Activated CD4-positive, alpha-beta T cell treated with anti-CD3 and anti-CD28 coated beads, Interleukin-2, amount 10 ng/mL, durations not matched to agents 24 days and 14 days (primary cell): ENCODE results near the gene RAB34. TPM values are rescaled to one million over a fixed set of nuclear protein-coding genes. Genes with fewer than 3 reads are reported as not detected.

ENCODE experiments used
- DNase-seq: peaks from one replicate; pipeline ENCODE4 v3.0.0; 2022
- H3K27ac Mint-ChIP-seq: one replicate; pipeline ENCODE4 v1.8.0; 2022; ENCODE audit warnings: mild to moderate bottlenecking, mixed read lengths
- H3K27me3 Mint-ChIP-seq: one replicate; pipeline ENCODE4 v1.8.0; 2022; ENCODE audit warnings: mixed read lengths
- H3K36me3 Mint-ChIP-seq: one replicate; pipeline ENCODE4 v1.8.0; 2022; ENCODE audit warnings: low read depth, mild to moderate bottlenecking, mixed read lengths
- H3K4me1 Mint-ChIP-seq: one replicate; pipeline ENCODE4 v1.8.0; 2021; ENCODE audit warnings: mixed read lengths
- H3K4me3 Mint-ChIP-seq: one replicate; pipeline ENCODE4 v1.8.0; 2022; ENCODE audit warnings: mild to moderate bottlenecking, moderate library complexity, mixed read lengths
- H3K9me3 Mint-ChIP-seq: one replicate; pipeline ENCODE4 v1.8.0; 2021; ENCODE audit warnings: mixed read lengths
- intact Hi-C: fragments of 100-400 bp; cut with micrococcal nuclease; formaldehyde crosslinking; loops from one replicate; pipeline ENCODE4 v1.15.1; 2023
- total RNA-seq: library from RNA; stranded (reverse); gene quantifications from 2 replicates; pipeline ENCODE4 v1.2.3, GENCODE V29; 2022

RAB34 gene
- total RNA-seq, 1 donor from 2014 or later: 20.6 TPM

DNA sequence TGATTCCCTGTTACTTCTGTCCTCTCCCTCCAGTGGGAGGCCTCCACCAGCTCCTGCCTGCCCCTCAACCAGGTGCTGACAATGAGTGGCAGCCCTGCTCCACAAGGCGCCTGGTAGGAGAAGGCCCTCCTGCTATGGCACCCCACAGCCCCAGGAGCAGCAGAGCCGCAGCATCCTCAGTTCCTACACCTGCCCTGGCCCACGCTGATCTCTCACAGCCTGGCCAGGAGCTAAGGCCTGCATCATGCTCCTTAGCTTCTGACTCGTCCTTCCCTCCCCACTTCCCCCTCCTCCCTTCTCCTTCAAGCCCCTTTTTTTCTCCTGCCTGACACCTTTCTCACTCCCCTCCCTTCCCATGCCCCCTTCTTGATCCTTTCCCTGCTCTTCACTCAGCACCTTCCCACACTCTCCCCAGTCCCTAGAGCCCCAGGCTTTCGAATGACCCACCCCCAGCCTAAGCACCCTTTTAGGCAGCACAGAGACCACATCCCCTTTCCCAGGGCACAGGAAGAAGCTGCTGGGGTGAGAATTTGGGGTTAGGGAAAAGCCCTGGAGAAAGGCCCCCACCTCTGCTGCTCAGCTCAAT lies 12.5 kb downstream of the RAB34 start:
- Mint-ChIP-seq H3K4me3 (no peak overlapping the region), H3K36me3 (peaks cover 39% of the 10 kb centered on the region)

DNA sequence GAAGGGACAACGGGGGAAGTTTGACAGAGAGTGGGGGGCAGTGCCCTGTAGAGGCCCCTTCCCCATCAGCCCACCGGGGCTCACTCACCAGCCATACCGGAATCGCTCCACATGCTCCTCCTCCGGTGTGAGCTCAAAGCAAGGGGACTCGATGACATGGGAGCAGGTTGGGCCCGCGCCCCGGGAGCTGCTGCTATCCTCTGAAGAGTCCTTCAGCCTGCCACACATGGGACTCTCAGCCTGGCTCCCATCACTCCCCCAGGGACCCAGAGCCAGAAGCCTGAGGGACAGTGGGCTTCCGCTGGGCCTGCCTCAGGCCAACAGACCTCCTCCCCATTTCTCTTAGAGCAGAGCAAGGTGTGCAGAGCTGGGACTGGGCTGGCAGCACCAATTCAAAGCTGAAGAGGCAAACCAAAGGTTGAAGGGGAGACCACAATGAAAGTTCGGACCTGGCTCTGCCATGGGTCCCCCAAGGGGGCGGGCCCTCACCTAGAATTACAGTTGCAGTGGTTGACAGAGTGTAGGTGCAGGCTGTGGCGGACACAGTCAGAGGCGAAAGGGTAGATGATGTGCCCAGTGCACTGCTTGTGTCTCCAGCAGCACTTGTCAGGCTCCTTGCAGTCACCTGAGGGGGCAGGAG lies 13.3 kb downstream of the RAB34 start:
- intact Hi-C loops: no loop called here
- H3K27me3 Mint-ChIP-seq: no peaks in the 10 kb centered on the region
- no peak overlapping the region for H3K27ac Mint-ChIP-seq
- H3K9me3 Mint-ChIP-seq: no peaks in the 10 kb centered on the region
- H3K4me3 Mint-ChIP-seq: no peak overlapping the region
- H3K36me3 Mint-ChIP-seq: peaks cover 47% of the 10 kb centered on the region
- peak; percentile 53 for DNase-seq
- peaks cover 4% of the 10 kb centered on the region for H3K4me1 Mint-ChIP-seq

More for the DNA sequence above, 12.5 kb downstream of the RAB34 start:
- DNase-seq: no peak
- intact Hi-C loops: no loop called here
- no peaks in the 10 kb centered on the region for H3K27me3 Mint-ChIP-seq
- H3K27ac Mint-ChIP-seq: peak overlapping the region; percentile 63
- H3K4me1 Mint-ChIP-seq: peaks cover 4% of the 10 kb centered on the region
- H3K9me3 Mint-ChIP-seq: no peaks in the 10 kb centered on the region

DNA sequence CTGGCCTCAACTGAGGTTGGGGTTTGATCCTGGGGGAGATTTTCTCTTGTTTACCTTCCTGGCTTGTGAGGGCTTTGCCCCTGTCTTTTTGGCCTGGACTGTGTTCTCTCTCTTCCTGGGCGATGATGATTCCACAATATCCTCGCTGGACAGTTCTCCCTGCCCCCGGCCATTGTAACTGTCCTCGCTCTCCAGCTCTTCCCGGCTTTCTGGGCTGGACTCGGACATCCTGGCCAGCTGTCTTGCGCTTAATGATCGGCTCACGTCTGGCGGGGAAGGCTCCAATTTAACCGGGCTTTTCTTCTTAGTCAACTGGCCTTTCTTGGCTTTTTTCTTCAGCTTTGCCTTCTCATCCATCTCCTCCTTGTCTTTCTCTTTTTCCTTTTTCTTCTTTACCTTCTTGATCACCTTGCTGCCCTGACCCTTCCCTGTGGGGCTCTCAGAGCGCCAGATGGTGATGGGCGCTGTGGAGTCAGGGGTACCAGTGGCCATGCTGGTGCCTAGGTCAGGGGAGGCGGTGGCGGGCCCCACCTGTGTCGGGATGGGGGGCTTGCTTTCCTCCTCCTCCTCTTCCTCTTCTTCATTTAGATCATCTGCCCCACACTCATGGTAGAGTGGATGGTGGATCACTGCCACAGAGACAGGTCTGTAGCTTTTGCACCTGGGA lies 14.0 kb downstream of the RAB34 start:
- Mint-ChIP-seq H3K9me3 (no peaks in the 10 kb centered on the region), H3K36me3 (peaks cover 52% of the 10 kb centered on the region), H3K27me3 (no peaks in the 10 kb centered on the region), H3K4me1 (peaks cover 4% of the 10 kb centered on the region), H3K4me3 (no peak overlapping the region), H3K27ac (no peak overlapping the region)
- DNase-seq: no peak
- intact Hi-C loops: no loop called here

DNA sequence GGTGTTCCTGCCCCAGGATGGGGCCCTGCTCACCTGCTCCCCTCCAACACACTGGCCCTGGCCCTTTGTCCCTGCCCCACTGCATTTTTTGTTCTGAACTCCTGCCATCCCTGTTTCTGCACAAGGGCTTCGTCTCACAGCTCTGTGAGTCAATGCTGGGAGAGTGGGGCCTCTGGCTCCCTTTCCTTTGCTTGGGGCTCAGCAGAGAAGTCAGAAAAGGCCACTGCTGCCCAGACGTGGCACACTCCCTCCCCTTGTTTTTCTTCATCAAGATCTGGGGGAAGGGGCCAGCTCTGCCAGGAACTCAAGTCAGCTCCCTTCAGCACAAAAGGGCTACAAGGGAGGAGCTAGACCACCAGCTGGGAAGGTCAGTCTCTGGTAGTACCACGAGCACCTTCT lies 14.9 kb downstream of the RAB34 start:
- peaks cover 55% of the 10 kb centered on the region for H3K36me3 Mint-ChIP-seq
- peaks cover 7% of the 10 kb centered on the region for H3K4me1 Mint-ChIP-seq
- peak overlapping the region; percentile 62 for H3K27ac Mint-ChIP-seq
- H3K9me3 Mint-ChIP-seq: no peaks in the 10 kb centered on the region
- H3K4me3 Mint-ChIP-seq: no peak overlapping the region
- no peaks in the 10 kb centered on the region for H3K27me3 Mint-ChIP-seq
- DNase-seq: peak; percentile 52
- intact Hi-C loops: no loop called here

DNA sequence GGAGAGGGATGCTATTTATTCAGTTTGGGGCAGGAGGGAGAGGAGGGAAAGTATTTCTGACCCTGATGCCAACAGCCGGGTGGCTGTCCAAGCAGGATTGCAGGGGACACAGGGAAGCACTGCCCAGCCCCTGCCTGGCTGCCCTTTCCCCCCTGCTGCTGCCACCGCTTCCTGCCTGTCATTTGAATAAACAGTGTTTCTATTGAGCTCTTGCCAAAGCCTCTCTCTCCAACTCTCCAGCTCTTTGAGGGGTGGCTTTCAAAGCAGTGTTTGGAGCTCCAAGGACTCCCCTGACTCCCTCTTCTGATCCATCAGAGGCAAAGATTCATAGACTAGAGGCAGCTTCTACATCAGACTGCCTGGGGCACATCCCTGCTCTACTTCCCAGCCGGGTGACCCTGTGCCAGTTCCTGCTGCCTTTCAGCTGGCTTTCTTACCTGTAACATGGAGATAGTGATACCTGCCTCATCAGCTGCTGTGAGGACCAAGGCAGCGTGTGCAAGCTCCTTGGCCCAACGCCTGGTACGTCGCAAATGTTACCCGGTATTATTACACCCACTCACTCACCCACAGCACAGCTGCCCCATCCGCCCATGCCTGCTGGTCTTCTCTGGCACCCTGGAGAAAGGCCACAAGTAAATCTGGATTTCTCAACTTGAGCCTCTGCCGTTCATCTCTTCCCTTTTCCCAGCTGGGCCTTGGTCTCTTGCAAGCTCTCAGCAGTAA lies 15.5 kb downstream of the RAB34 start:
- H3K27ac Mint-ChIP-seq: peak overlapping the region; percentile 62
- no peak overlapping the region for H3K4me3 Mint-ChIP-seq
- DNase-seq: no peak
- no peaks in the 10 kb centered on the region for H3K27me3 Mint-ChIP-seq
- H3K4me1 Mint-ChIP-seq: peaks cover 7% of the 10 kb centered on the region
- H3K36me3 Mint-ChIP-seq: peaks cover 57% of the 10 kb centered on the region
- no peaks in the 10 kb centered on the region for H3K9me3 Mint-ChIP-seq
- intact Hi-C loops: no loop called here

DNA sequence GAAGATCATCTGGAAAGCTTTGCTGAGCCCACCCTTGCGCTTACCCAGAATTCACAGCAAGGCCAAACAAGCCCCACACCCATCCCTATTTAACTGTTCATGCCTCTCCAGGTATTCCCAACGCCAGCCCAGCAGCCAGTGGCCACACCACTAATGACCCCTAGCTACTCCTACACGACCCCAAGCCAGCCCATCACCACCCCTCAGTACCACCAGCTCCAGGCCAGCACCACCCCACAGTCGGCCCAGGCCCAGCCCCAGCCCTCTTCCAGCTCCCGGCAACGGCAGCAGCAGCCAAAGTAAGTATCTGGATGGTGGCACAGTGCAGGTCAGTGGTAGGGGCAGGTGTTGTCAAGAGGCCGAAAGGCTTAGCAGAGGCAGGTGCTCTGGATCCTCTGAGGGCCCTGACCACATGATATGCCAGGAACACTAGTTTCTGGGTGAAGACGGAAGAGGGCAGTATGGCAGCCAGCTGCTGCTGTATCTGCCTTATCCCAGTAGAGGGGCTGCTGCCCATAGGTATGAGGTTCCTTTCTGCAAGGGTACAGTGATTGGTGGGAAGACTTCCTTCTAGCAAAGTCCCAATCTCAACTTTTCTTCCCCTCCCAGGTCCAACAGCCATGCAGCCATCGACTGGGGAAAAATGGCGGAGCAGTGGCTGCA lies 16.7 kb downstream of the RAB34 start:
- Mint-ChIP-seq H3K9me3 (no peaks in the 10 kb centered on the region), H3K4me1 (peaks cover 7% of the 10 kb centered on the region), H3K4me3 (no peak overlapping the region), H3K36me3 (peaks cover 66% of the 10 kb centered on the region), H3K27ac (no peak overlapping the region), H3K27me3 (no peaks in the 10 kb centered on the region)
- no peak for DNase-seq
- intact Hi-C loops: no loop called here

DNA sequence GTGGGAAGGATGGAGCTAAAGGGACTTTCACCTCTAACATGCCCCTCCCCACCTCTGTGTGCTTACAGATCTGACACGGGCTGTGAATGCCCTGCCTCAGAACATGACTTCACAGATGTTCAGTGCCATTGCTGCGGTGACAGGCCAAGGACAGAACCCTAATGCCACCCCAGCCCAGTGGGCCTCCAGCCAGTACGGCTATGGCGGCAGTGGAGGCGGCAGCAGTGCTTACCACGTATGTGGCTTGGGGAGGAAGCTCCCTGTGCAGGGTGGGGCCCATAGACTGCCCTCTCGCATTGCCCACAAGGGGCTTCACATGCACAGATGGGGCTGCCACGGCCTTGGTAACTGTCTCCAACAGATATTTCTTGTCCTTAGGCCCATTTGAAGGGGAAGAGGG lies 17.4 kb downstream of the RAB34 start:
- intact Hi-C loops: no loop called here
- peaks cover 68% of the 10 kb centered on the region for H3K36me3 Mint-ChIP-seq
- no peak overlapping the region for H3K27ac Mint-ChIP-seq
- H3K9me3 Mint-ChIP-seq: no peaks in the 10 kb centered on the region
- no peak for DNase-seq
- H3K4me1 Mint-ChIP-seq: peaks cover 7% of the 10 kb centered on the region
- H3K4me3 Mint-ChIP-seq: no peak overlapping the region
- no peaks in the 10 kb centered on the region for H3K27me3 Mint-ChIP-seq

DNA sequence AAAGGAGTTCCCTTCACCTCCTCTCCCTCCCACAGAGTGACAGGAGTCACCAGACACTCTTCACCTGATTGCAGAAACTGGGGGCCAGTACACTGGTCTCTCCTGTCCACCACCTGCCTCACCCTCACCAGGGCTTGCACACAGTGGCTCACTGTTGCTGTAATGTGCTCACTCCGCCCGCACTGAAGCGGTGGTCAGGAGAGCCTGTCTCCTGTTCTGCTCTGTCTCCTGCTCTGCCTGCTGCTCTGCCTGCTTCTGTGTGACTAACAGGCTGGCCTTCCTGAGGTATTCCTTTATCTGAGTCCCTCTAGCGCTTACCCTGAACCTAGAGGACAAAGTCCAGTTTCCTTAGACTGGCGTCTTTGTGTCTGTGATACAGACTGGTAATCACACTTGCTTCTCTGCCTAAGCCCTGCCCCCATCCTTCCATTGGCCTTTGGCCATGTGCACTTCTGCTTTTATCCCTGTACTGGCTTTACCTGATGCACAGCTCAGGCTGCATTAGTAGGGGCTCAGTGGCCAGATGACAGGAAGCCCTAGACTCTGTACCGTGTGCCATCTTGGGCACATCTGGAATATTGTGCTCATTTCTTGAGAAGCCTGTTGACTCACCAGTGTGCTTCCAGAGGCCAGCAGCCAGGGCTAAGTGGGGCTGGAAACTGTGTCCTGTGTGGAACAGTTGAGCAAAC lies 19.3 kb downstream of the RAB34 start:
- no peak overlapping the region for H3K4me3 Mint-ChIP-seq
- no peaks in the 10 kb centered on the region for H3K27me3 Mint-ChIP-seq
- no peak for DNase-seq
- peaks cover 77% of the 10 kb centered on the region for H3K36me3 Mint-ChIP-seq
- intact Hi-C loops: no loop called here
- H3K4me1 Mint-ChIP-seq: peaks cover 3% of the 10 kb centered on the region
- H3K9me3 Mint-ChIP-seq: no peaks in the 10 kb centered on the region
- H3K27ac Mint-ChIP-seq: peak overlapping the region; percentile 26

DNA sequence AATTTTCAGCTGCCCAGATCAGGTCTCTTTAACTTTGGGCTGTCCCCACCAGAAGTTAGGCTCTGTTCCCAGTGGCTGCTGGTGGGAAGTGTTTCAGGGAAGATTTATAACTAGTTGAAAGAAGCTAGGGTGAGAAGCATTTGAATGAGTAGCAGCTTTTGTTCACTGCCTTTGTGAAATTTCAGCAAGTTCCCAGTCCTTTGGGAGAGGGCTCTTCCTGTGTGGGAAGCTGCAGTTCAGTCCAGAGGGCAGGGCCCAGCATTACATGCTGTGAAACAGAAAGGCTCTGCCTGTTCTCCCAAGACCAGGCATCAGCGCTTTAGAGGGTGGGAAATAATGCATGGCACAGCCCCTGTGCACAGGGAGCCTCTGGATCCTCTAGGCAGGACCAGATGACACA lies 23.8 kb downstream of the RAB34 start:
- Mint-ChIP-seq H3K4me3 (no peak overlapping the region), H3K9me3 (no peaks in the 10 kb centered on the region), H3K27me3 (no peaks in the 10 kb centered on the region), H3K27ac (no peak overlapping the region), H3K4me1 (peaks cover 3% of the 10 kb centered on the region), H3K36me3 (peaks cover 70% of the 10 kb centered on the region)
- intact Hi-C loops: no loop called here
- DNase-seq: no peak

DNA sequence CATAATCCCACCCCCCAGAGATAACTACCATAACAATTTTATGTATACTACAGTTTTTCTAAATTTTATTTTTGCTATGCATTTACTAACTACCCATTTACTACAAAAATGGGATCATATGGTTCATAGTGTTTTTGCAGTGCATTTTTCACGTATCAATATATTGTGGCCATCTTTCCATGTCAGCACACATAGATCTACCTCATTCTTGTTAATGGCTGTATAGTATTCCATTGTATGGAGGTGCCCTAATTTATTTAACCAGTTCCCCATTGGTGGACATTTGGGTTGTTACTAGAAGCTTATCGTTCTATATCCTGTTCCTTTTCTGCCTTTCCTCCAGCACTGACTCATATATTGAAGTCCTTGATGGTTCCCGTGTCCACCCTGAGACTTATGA lies 28.7 kb downstream of the RAB34 start:
- H3K4me3 Mint-ChIP-seq: no peak overlapping the region
- no peak overlapping the region for H3K27ac Mint-ChIP-seq
- intact Hi-C loops: no loop called here
- peaks cover 70% of the 10 kb centered on the region for H3K36me3 Mint-ChIP-seq
- no peaks in the 10 kb centered on the region for H3K9me3 Mint-ChIP-seq
- DNase-seq: no peak
- no peaks in the 10 kb centered on the region for H3K27me3 Mint-ChIP-seq
- no peaks in the 10 kb centered on the region for H3K4me1 Mint-ChIP-seq

DNA sequence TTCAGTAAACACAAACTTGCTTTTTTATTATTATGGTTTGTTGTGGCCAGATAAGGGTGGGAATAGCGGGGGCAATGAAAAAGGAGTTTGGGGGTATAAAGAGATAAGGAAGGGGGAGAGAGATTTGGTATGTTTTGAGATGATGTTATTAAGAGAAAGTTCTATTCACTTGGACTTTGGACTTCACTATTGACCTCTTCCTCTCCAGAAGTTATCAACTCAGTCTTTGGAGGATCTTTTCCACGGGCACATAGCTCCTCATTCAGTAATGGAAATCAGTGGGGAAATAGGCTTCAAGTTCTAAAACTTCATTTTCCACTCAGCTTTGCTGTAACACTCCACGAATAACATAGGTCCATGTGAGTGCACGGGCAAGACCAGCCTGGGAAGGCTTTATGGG lies 29.2 kb downstream of the RAB34 start:
- Mint-ChIP-seq H3K36me3 (peaks cover 68% of the 10 kb centered on the region), H3K27ac (no peak overlapping the region), H3K9me3 (no peaks in the 10 kb centered on the region), H3K4me3 (no peak overlapping the region), H3K27me3 (no peaks in the 10 kb centered on the region), H3K4me1 (no peaks in the 10 kb centered on the region)
- DNase-seq: no peak
- intact Hi-C loops: no loop called here

DNA sequence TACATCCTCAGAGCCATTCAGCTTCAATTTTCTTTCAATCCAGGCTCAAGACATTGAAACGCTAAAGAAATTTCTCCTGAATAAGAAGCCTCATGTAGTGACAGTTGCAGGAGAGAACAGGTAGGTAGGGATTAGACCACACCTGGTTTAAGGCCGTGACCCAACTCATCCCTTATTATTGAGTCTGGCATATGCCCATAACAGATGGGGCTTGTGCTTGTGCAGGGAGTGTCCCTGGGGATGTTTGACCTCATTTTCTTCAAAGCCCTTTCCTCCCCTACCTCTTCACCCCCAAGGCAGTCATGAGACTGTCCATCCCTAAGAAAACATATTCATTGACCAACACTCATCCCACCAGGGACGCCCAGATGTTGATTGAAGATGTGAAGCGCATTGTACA lies 31.4 kb downstream of the RAB34 start:
- Mint-ChIP-seq H3K27ac (no peak overlapping the region), H3K36me3 (peaks cover 78% of the 10 kb centered on the region), H3K4me1 (no peaks in the 10 kb centered on the region), H3K9me3 (no peaks in the 10 kb centered on the region), H3K4me3 (no peak overlapping the region), H3K27me3 (no peaks in the 10 kb centered on the region)
- intact Hi-C loops: no loop called here
- no peak for DNase-seq

DNA sequence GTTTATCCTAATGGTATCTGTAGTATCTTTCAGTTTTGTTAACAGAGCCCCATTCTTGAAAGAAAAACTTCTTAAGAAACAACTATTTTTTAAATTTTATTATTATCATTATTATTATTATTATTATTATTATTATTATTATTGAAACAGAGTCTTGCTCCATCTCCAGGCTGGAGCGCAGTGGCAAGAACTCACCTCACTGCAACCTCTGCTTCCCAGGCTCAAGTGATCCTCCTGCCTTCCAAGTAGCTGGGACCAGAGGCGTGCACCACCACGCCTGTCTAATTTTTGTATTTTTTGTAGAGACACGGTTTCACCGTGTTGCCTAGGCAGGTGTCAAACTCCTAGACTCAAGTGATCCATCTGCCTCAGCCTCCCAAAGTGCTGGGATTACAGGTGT lies 32.3 kb downstream of the RAB34 start:
- H3K9me3 Mint-ChIP-seq: no peaks in the 10 kb centered on the region
- H3K36me3 Mint-ChIP-seq: peaks cover 81% of the 10 kb centered on the region
- H3K27ac Mint-ChIP-seq: no peak overlapping the region
- DNase-seq: no peak
- no peaks in the 10 kb centered on the region for H3K4me1 Mint-ChIP-seq
- H3K27me3 Mint-ChIP-seq: no peaks in the 10 kb centered on the region
- intact Hi-C loops: no loop called here
- H3K4me3 Mint-ChIP-seq: no peak overlapping the region
